HepG2 (cell line): ENCODE measurements around the gene EBPL. TPM values are rescaled to one million over a fixed set of nuclear protein-coding genes. Genes with fewer than 3 reads are reported as not detected.

ENCODE experiments used
- CREM ChIP-seq, 2 experiments: sonication (generic) in 1 of 2; formaldehyde crosslinking in 1 of 2; IDR thresholded peaks; 2 replicates each; pipeline versions ENCODE4 v1.4.0 to v1.6.1; 2016 to 2020; ENCODE audit warnings: antibody characterized with exemption in 1 of 2, mild to moderate bottlenecking in 1 of 2, missing genetic modification reagents in 1 of 2
- ELF3 ChIP-seq: IDR thresholded peaks from 2 replicates; pipeline ENCODE4 v1.6.1; 2016; ENCODE audit warnings: missing genetic modification reagents, missing compliant biosample characterization
- EP300 ChIP-seq, 3 experiments: sonication (generic) in 1 of 3; formaldehyde crosslinking in 1 of 3; IDR thresholded peaks; 2 replicates each; pipeline versions ENCODE4 v1.5.1 to v1.6.1; 2011 to 2020; ENCODE audit warnings: low read depth in 2 of 3, low read length in 2 of 3, borderline replicate concordance in 1 of 3, improper control_type of control experiment in 1 of 3, mild to moderate bottlenecking in 1 of 3, missing genetic modification reagents in 1 of 3, moderate library complexity in 1 of 3
- FOXP1 ChIP-seq, 2 experiments: fragments of 450-650 bp in 1 of 2; IDR thresholded peaks; 2 replicates each; pipeline ENCODE4 v1.6.1; 2017 to 2018; ENCODE audit warnings: antibody characterized with exemption in 1 of 2
- HMGXB3 ChIP-seq: sonication (generic); formaldehyde crosslinking; IDR thresholded peaks from 2 replicates; pipeline ENCODE4 v1.4.0; 2020; ENCODE audit warnings: missing genetic modification reagents, borderline replicate concordance
- JDP2 ChIP-seq: sonication (generic); formaldehyde crosslinking; IDR thresholded peaks from 2 replicates; pipeline ENCODE4 v1.8.1; 2022; ENCODE audit warnings: missing genetic modification reagents, borderline replicate concordance
- MAFF ChIP-seq: IDR thresholded peaks from 2 replicates; pipeline ENCODE4 v1.6.1; 2011; ENCODE audit warnings: low read depth, low read length, improper control_type of control experiment
- NCOA2 ChIP-seq: sonication (generic); formaldehyde crosslinking; IDR thresholded peaks from 2 replicates; pipeline ENCODE4 v1.8.0; 2022; ENCODE audit warnings: inconsistent platforms
- NFIC ChIP-seq: IDR thresholded peaks from 2 replicates; pipeline ENCODE4 v1.6.1; 2012; ENCODE audit warnings: mild to moderate bottlenecking, low read length, inconsistent platforms
- RXRB ChIP-seq: IDR thresholded peaks from 2 replicates; pipeline ENCODE4 v1.6.1; 2016; ENCODE audit warnings: borderline replicate concordance, missing genetic modification reagents, missing compliant biosample characterization
- SOX5 ChIP-seq: IDR thresholded peaks from 2 replicates; pipeline ENCODE4 v1.6.1; 2016; ENCODE audit warnings: borderline replicate concordance
- TCF7 ChIP-seq: sonication (generic); IDR thresholded peaks from 2 replicates; pipeline ENCODE4 v1.6.1; 2016; ENCODE audit warnings: antibody characterized with exemption, low read depth
- ZBTB3 ChIP-seq: sonication (generic); formaldehyde crosslinking; IDR thresholded peaks from 2 replicates; pipeline ENCODE4 v1.4.0; 2020; ENCODE audit warnings: low read depth, mild to moderate bottlenecking, moderate library complexity, missing genetic modification reagents, borderline replicate concordance
- ZBTB38 ChIP-seq: sonication (generic); formaldehyde crosslinking; IDR thresholded peaks from 2 replicates; pipeline ENCODE4 v1.5.1; 2020; ENCODE audit warnings: mild to moderate bottlenecking, missing genetic modification reagents
- ZNF275 ChIP-seq: sonication (generic); formaldehyde crosslinking; IDR thresholded peaks from 2 replicates; pipeline ENCODE4 v1.8.0; 2022; ENCODE audit warnings: missing genetic modification reagents, mild to moderate bottlenecking, inconsistent platforms, borderline replicate concordance
- ZNF333 ChIP-seq: sonication (generic); formaldehyde crosslinking; IDR thresholded peaks from 2 replicates; pipeline ENCODE4 v1.4.0; 2020; ENCODE audit warnings: mild to moderate bottlenecking, missing genetic modification reagents, borderline replicate concordance
- polyA plus RNA-seq, 8 experiments: library from polyadenylated mRNA; depleted of rRNA in 3 of 8; stranded (reverse) in 7 of 8; unstranded in 1 of 8; fragments of >200 nt; fragmentation: Illumina TruSeq in 4 of 8; extraction: Trizol in 4 of 8; gene quantifications; 2 replicates each; pipeline versions ENCODE4 v1.2.1 to v1.2.3, GENCODE V29; 2011 to 2016; ENCODE audit warnings: low read depth in 4 of 8, missing spikeins in 1 of 8, mixed read lengths in 1 of 8; ENCODE audit not compliant: insufficient read depth in 1 of 8
- total RNA-seq, 5 experiments: library from RNA; depleted of rRNA; stranded (reverse); fragments of >200 nt; fragmentation: Illumina TruSeq; extraction: Trizol; gene quantifications; 2 replicates each; pipeline ENCODE4 v1.2.3, GENCODE V29; 2016; ENCODE audit warnings: low read depth in 1 of 5
- TF ChIP-seq, protein P1 (sequence below): IDR thresholded peaks from 2 replicates; pipeline ENCODE4 v1.6.1; 2016
- TF ChIP-seq, protein P2 (sequence below): sonication (generic); formaldehyde crosslinking; IDR thresholded peaks from 2 replicates; pipeline ENCODE4 v1.5.0; 2020; ENCODE audit warnings: mild to moderate bottlenecking, missing genetic modification reagents, borderline replicate concordance

Gene EBPL
- total and polyA plus RNA-seq, 2 of the 13 experiments (the other 11 are each of a cell fraction or from before 2014, with no cell fraction given): 96.5 to 152 TPM

DNA sequence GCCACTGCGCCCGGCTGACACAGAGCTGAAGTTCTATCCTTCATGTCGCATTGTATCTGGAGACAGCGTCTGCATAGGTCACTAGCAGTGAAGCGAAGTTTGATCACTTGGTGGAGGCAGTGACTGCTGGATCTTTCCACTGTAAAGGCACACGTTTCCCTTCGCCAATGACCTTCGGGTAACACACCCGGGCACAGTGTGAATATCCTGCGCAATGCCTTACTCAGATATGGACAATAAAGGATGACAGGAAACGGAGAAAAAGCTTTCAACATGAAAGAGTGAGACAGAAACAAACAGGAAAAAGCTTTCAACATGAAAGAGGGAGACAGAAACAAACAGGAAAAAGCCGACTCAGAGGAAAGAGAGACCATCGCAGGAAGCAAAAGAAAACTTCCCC is 45.8 kb downstream of the EBPL start (continued):
- TF ChIP-seq RXRB (CRISPR knock-in tag) (0 out of 2 replicates have a peak, but pooled peaks have one; percentile 33), NFIC (peak; percentile 40; the same call in 1 of the 2 replicates), CREM (IDR thresholded peaks at IDR 0.05) (0 out of 2 replicates have a peak, but pooled peaks have one; percentile 22), CREM (CRISPR knock-in tag; IDR thresholded peaks at IDR 0.05) (no peak), ZBTB38 (CRISPR knock-in tag) (peak; percentile 71; the same call in 1 of the 2 replicates), ZNF333 (CRISPR knock-in tag) (no peak), ELF3 (CRISPR knock-in tag) (peak; percentile 48), NCOA2 (CRISPR knock-in tag) (0 out of 2 replicates have a peak, but pooled peaks have one; percentile 19), HMGXB3 (CRISPR knock-in tag) (no peak), EP300 (IDR thresholded peaks at IDR 0.05; ENCODE audit: low read depth in 2 of 2, low read length in 2 of 2) (peak in 1 of 2 experiments; percentile 75; a peak in 1 of 4 replicates), EP300 (CRISPR knock-in tag; IDR thresholded peaks at IDR 0.05; ENCODE audit: borderline replicate concordance) (no peak; the same call in 1 of the 2 replicates), SOX5 (peak; percentile 77; the same call in 1 of the 2 replicates), TCF7 (peak; percentile 79), JDP2 (no peak), FOXP1 (IDR thresholded peaks at IDR 0.05) (no peak), FOXP1 (CRISPR knock-in tag; IDR thresholded peaks at IDR 0.05) (peak; percentile 47; the same call in 1 of the 2 replicates), MAFF (0 out of 2 replicates have a peak, but pooled peaks have one; percentile 5), ZBTB3 (CRISPR knock-in tag) (no peak), ZNF275 (CRISPR knock-in tag) (no peak)
- TF ChIP-seq, protein P1, sequence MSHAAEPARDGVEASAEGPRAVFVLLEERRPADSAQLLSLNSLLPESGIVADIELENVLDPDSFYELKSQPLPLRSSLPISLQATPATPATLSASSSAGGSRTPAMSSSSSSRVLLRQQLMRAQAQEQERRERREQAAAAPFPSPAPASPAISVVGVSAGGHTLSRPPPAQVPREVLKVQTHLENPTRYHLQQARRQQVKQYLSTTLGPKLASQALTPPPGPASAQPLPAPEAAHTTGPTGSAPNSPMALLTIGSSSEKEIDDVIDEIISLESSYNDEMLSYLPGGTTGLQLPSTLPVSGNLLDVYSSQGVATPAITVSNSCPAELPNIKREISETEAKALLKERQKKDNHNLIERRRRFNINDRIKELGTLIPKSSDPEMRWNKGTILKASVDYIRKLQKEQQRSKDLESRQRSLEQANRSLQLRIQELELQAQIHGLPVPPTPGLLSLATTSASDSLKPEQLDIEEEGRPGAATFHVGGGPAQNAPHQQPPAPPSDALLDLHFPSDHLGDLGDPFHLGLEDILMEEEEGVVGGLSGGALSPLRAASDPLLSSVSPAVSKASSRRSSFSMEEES (CRISPR knock-in tag): 0 out of 2 replicates have a peak, but pooled peaks have one; percentile 20
- TF ChIP-seq, protein P2, sequence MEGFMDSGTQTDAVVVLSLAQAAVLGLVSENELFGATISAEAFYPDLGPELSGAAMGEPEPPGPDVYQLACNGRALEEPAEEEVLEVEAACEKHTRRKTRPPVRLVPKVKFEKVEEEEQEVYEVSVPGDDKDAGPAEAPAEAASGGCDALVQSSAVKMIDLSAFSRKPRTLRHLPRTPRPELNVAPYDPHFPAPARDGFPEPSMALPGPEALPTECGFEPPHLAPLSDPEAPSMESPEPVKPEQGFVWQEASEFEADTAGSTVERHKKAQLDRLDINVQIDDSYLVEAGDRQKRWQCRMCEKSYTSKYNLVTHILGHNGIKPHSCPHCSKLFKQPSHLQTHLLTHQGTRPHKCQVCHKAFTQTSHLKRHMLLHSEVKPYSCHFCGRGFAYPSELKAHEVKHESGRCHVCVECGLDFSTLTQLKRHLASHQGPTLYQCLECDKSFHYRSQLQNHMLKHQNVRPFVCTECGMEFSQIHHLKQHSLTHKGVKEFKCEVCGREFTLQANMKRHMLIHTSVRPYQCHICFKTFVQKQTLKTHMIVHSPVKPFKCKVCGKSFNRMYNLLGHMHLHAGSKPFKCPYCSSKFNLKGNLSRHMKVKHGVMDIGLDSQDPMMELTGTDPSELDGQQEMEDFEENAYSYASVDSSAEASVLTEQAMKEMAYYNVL: 0 out of 2 replicates have a peak, but pooled peaks have one; percentile 30
